HUES6 (cell line): ENCODE measurements around the gene SEC62.

ENCODE experiments used
- H3K27ac ChIP-seq: 2 replicates; pipeline ENCODE4 v1.7.0; 2013; ENCODE audit warnings: low read depth, mild to moderate bottlenecking, low read length, inconsistent platforms
- H3K27me3 ChIP-seq: 2 replicates; pipeline ENCODE4 v1.6.1; 2013; ENCODE audit warnings: low read length; ENCODE audit not compliant: control insufficient read depth, insufficient read depth
- H3K36me3 ChIP-seq: 2 replicates; pipeline ENCODE4 v1.6.1; 2013; ENCODE audit warnings: low read length; ENCODE audit not compliant: control insufficient read depth, insufficient read depth
- H3K4me1 ChIP-seq: 2 replicates; pipeline ENCODE4 v1.6.1; 2013; ENCODE audit warnings: low read length; ENCODE audit not compliant: control insufficient read depth, insufficient read depth
- H3K4me3 ChIP-seq: 2 replicates; pipeline ENCODE4 v1.5.1; 2013; ENCODE audit warnings: low read depth, low read length
- H3K9ac ChIP-seq: one replicate; pipeline ENCODE4 v1.6.1; 2013; ENCODE audit warnings: mild to moderate bottlenecking, low read length
- H3K9me3 ChIP-seq: 2 replicates; pipeline ENCODE4 v1.6.1; 2013; ENCODE audit warnings: low read depth, low read length; ENCODE audit not compliant: control insufficient read depth, insufficient read depth

Gene SEC62

DNA sequence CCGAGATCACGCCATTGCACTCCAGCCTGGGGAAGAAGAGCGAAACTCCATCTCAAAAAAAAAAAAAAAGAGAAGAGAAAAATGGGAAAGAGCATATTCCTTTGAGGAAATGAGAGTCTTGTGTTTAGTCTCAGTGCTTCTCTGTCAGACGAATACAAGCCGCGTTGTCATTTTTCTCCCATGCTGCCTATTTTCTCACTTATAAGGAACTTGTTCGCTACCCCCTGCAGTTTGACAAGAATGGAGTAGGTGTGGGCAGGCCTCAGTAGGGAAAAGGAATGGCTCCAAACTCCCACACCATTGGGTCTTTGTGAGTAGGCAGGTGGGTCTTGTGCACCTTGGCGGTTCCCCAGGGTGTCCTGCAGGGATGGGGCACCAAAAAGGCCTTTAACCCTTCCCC lies 77.7 kb downstream of the SEC62 start:
- H3K27ac ChIP-seq: no peak overlapping the region
- H3K9ac ChIP-seq: no peak overlapping the region
- no peaks in the 10 kb centered on the region for H3K36me3 ChIP-seq
- peaks cover 19% of the 10 kb centered on the region for H3K4me1 ChIP-seq
- no peaks in the 10 kb centered on the region for H3K9me3 ChIP-seq
- peaks cover 24% of the 10 kb centered on the region for H3K27me3 ChIP-seq
- H3K4me3 ChIP-seq: no peak overlapping the region

DNA sequence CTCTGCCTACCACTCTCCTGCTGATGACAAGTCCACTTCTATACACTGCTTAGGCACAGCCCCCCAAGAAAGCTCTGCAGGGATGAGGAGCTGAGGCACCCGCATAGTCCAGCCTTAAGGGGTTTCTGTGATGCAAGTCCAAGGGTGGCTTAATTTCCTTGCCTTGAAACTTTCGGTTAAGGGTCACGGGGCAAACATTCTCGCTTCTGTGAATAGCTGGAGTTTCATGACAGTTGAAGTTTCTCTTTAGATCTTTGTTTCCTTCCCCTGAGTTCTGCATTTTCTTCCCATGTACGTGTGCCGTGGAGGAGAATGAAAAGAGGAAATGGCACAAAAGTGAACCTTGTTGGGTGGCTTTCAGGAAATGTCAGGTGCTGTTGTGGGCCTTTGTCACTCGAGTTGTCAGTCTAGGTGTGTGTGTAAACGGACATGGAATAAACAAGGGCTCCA lies 78.2 kb downstream of the SEC62 start:
- Histone ChIP-seq H3K9ac (no peak overlapping the region), H3K36me3 (no peaks in the 10 kb centered on the region), H3K4me3 (no peak overlapping the region), H3K27ac (no peak overlapping the region), H3K4me1 (peaks cover 16% of the 10 kb centered on the region), H3K9me3 (no peaks in the 10 kb centered on the region), H3K27me3 (peaks cover 18% of the 10 kb centered on the region; the same call in 1 of the 2 replicates)

DNA sequence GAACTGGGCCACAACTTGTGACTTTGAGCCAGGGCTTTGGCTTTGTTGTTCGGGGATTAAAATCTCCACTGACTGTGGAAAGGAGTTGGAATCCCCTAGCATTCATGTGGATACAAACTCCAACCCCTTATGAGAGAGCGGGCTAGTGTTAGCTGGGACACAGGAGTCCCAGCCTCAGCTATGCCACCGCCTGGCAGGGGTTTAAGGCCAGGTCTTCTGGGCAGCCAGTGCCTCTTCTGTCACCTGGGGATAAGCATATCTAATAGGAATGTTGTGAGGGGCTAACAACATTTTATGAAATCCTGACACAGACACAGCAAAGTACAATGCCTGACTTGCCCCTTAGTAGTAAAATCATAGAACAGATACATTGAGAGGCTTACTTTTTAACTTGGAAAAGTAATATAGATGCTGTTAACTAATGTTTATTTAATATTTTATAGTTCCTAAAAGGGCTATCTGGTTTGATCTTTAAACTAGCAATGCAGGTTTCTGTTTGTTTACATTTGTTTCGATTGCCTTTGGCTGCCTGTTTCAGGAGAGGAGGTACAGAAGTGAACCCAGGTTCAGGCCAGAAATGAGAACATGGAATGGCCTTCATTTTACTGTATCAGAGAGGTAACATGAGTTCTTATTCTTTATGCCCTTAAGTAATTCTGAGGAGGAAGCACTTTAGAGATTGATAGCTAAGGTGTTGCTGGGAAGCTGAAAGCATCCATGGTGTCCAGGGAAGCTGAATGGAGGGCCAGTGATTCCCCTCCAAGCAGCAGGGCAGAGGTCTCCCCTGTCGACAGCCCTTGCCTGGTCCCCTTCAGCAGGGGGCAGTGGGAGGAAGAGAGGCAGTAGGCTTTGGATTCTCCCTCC lies 79.9 kb downstream of the SEC62 start:
- Histone ChIP-seq H3K9ac (no peak overlapping the region), H3K4me1 (peaks cover 6% of the 10 kb centered on the region; the same call in 1 of the 2 replicates), H3K27ac (no peak overlapping the region), H3K27me3 (peaks cover 4% of the 10 kb centered on the region; the same call in 1 of the 2 replicates), H3K4me3 (no peak overlapping the region), H3K36me3 (no peaks in the 10 kb centered on the region), H3K9me3 (no peaks in the 10 kb centered on the region)

DNA sequence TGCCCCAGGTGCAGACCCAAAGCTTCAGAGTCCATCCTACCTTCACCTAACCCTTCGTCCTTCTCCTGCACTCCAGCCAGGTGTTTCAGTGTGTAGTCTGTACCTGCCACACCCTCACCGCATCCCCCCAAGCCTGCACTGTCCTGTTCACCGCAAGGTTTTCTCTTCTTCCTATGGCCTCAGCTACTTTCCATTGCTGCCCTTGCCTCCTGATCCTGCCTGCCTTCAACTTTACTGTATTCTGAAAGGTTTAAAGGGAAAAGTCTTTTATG lies 80.5 kb downstream of the SEC62 start:
- H3K36me3 ChIP-seq: no peaks in the 10 kb centered on the region
- no peaks in the 10 kb centered on the region for H3K27me3 ChIP-seq
- no peak overlapping the region for H3K9ac ChIP-seq
- no peak overlapping the region for H3K27ac ChIP-seq
- peaks cover 6% of the 10 kb centered on the region; the same call in 1 of the 2 replicates for H3K4me1 ChIP-seq
- no peak overlapping the region for H3K4me3 ChIP-seq
- H3K9me3 ChIP-seq: no peaks in the 10 kb centered on the region
